A549 (cell line): ENCODE measurements around the gene COMT. TPM values are rescaled to one million over a fixed set of nuclear protein-coding genes. Genes with fewer than 3 reads are reported as not detected.

Source experiments
- ATAC-seq, 2 experiments: fragments of 200-7000 bp in 1 of 2; fragments of >200 bp in 1 of 2; cut with Nextera tagmentation in 1 of 2; cut with Tn5 transposase in 1 of 2; 3 replicates each; pipeline versions ENCODE4 v1.8.0 to v1.9.1; 2018 to 2020; ENCODE audit warnings: mild to moderate bottlenecking in 1 of 2, moderate library complexity in 1 of 2
- CTCF ChIA-PET: fragments of 300-600 bp; sonication (Branson Sonifier 250); formaldehyde crosslinking; extraction: SDS; loops from one replicate; lab custom pipeline; 2021; ENCODE audit warnings: antibody characterized with exemption, inconsistent platforms; lab: Yijun Ruan, JAX
- POLR2A ChIA-PET: fragments of 350-600 bp; formaldehyde crosslinking; extraction: SDS; loops from one replicate; lab custom pipeline; 2021; ENCODE audit warnings: antibody characterized with exemption, inconsistent platforms; lab: Yijun Ruan, JAX
- DNase-seq, 2 experiments: peaks; one replicate each; pipeline versions ENCODE4 v3.0.0 to v3.0.0-alpha.2; 2011 to 2016; ENCODE audit warnings: low read depth in 1 of 2, low spot score in 1 of 2
- FAIRE-seq: peaks from 2 replicates; lab custom pipeline; 2011; peaks lifted over from hg19 to GRCh38; lab: Jason Lieb, UNC
- H3K27ac ChIP-seq, 2 experiments: fragments of >200 bp; sonication (Bioruptor Twin); formaldehyde crosslinking; 3 replicates each; pipeline ENCODE4 v1.5.1; 2016 to 2017
- H3K4me1 ChIP-seq: fragments of >200 bp; sonication (Bioruptor Twin); formaldehyde crosslinking; 3 replicates; pipeline ENCODE4 v1.6.1; 2016
- H3K4me2 ChIP-seq: fragments of >200 bp; sonication (Bioruptor Twin); formaldehyde crosslinking; 3 replicates; pipeline ENCODE4 v1.6.1; 2016
- H3K4me3 ChIP-seq: fragments of >200 bp; sonication (Bioruptor Twin); formaldehyde crosslinking; 3 replicates; pipeline ENCODE4 v1.5.1; 2016
- H3K9me3 ChIP-seq: fragments of >200 bp; sonication (Bioruptor Twin); formaldehyde crosslinking; 3 replicates; pipeline ENCODE4 v1.6.1; 2016
- CHD4 ChIP-seq: fragments of 200-600 bp; sonication (generic); IDR thresholded peaks from 2 replicates; pipeline ENCODE4 v1.6.1; 2016; ENCODE audit warnings: antibody characterized with exemption, mild to moderate bottlenecking, borderline replicate concordance
- FOXS1 ChIP-seq: fragments of 250-450 bp; sonication (Bioruptor Pico); IDR thresholded peaks from 2 replicates; pipeline ENCODE4 v1.5.0; 2020; ENCODE audit warnings: mild to moderate bottlenecking, moderate library complexity
- HEYL ChIP-seq: fragments of 250-450 bp; sonication (Bioruptor Pico); IDR thresholded peaks from 2 replicates; pipeline ENCODE4 v1.8.0; 2021; ENCODE audit warnings: mild to moderate bottlenecking, moderate library complexity
- HOXA7 ChIP-seq: fragments of 250-450 bp; sonication (Bioruptor Pico); IDR thresholded peaks from 2 replicates; pipeline ENCODE4 v1.5.0; 2020; ENCODE audit warnings: mild to moderate bottlenecking, moderate library complexity
- HOXB13 ChIP-seq: fragments of 250-450 bp; sonication (Bioruptor Pico); IDR thresholded peaks from 2 replicates; pipeline ENCODE4 v1.5.0; 2020; ENCODE audit warnings: low read depth, mild to moderate bottlenecking, moderate library complexity
- HOXB5 ChIP-seq: fragments of 250-450 bp; sonication (Bioruptor Pico); IDR thresholded peaks from 2 replicates; pipeline ENCODE4 v1.5.0; 2020; ENCODE audit warnings: mild to moderate bottlenecking, moderate library complexity
- JUN ChIP-seq, 2 experiments: fragments of >200 bp; sonication (Bioruptor Twin); formaldehyde crosslinking; IDR thresholded peaks; 2 replicates in 1 of 2; 3 replicates in 1 of 2; pipeline ENCODE4 v1.6.1; 2016 to 2017
- JUNB ChIP-seq: fragments of >200 bp; sonication (Bioruptor Twin); formaldehyde crosslinking; IDR thresholded peaks from 2 replicates; pipeline ENCODE4 v1.6.1; 2016
- NPAS2 ChIP-seq: fragments of 250-450 bp; sonication (Bioruptor Pico); IDR thresholded peaks from 2 replicates; pipeline ENCODE4 v1.8.0; 2022; ENCODE audit warnings: mild to moderate bottlenecking, moderate library complexity, borderline replicate concordance
- NR3C1 ChIP-seq: fragments of >200 bp; sonication (Bioruptor Twin); formaldehyde crosslinking; IDR thresholded peaks from 3 replicates; pipeline ENCODE4 v1.6.1; 2017
- RAD21 ChIP-seq, 2 experiments: fragments of >200 bp in 1 of 2; sonication (Bioruptor Twin) in 1 of 2; formaldehyde crosslinking in 1 of 2; IDR thresholded peaks in 1 of 2; conservative IDR thresholded peaks in 1 of 2; 2 replicates in 1 of 2; 3 replicates in 1 of 2; pipeline ENCODE4 v1.6.1; 2012 to 2018; ENCODE audit warnings: inconsistent platforms in 1 of 2
- RARB ChIP-seq: fragments of 250-450 bp; sonication (Bioruptor Pico); IDR thresholded peaks from 2 replicates; pipeline ENCODE4 v1.8.0; 2021; ENCODE audit warnings: mild to moderate bottlenecking, moderate library complexity
- RCOR1 ChIP-seq: fragments of 150-350 bp; IDR thresholded peaks from 2 replicates; pipeline ENCODE4 v1.6.1; 2014; ENCODE audit warnings: antibody characterized with exemption, low read length, low read depth
- RFX5 ChIP-seq: fragments of 450-650 bp; IDR thresholded peaks from 2 replicates; pipeline ENCODE4 v1.7.1; 2014; ENCODE audit warnings: antibody characterized with exemption, mild to moderate bottlenecking, moderate library complexity
- SMC3 ChIP-seq: fragments of >200 bp; sonication (Bioruptor Twin); formaldehyde crosslinking; IDR thresholded peaks from 3 replicates; pipeline ENCODE4 v1.6.1; 2018; ENCODE audit warnings: inconsistent platforms
- SREBF2 ChIP-seq: fragments of 450-650 bp; IDR thresholded peaks from 2 replicates; pipeline ENCODE4 v1.6.1; 2014; ENCODE audit warnings: mild to moderate bottlenecking, moderate library complexity
- ZC3H11A ChIP-seq: fragments of 450-650 bp; IDR thresholded peaks from 2 replicates; pipeline ENCODE4 v1.6.1; 2014; ENCODE audit warnings: antibody characterized with exemption, mild to moderate bottlenecking
- ZFP36 ChIP-seq: fragments of 450-650 bp; IDR thresholded peaks from 2 replicates; pipeline ENCODE4 v1.6.1; 2014; ENCODE audit warnings: borderline replicate concordance; ENCODE audit not compliant: partially characterized antibody
- WGBS: methylation state at CpG from one replicate; pipeline ENCODE4 v1.1.6; 2017; ENCODE audit errors: missing lambda C conversion rate; 5-methylcytosine and 5-hydroxymethylcytosine counted together
- polyA plus RNA-seq, 4 experiments: library from polyadenylated mRNA; depleted of rRNA in 3 of 4; stranded (reverse); fragments of >200 nt; fragmentation: RNase III in 1 of 4; extraction: RNeasy Plus Mini Kit Qiagen cat#74134 plus additional on column Dnase treatment in 1 of 4; gene quantifications; 2 replicates in 3 of 4; 3 replicates in 1 of 4; pipeline ENCODE4 v1.2.3, GENCODE V29; 2011 to 2017
- TF ChIP-seq, protein P1 (sequence below): fragments of 250-450 bp; sonication (Bioruptor Pico); IDR thresholded peaks from 2 replicates; pipeline ENCODE4 v1.5.0; 2021; ENCODE audit warnings: mild to moderate bottlenecking, moderate library complexity, borderline replicate concordance
- TF ChIP-seq, protein P2 (sequence below): fragments of 150-350 bp; IDR thresholded peaks from 2 replicates; pipeline ENCODE4 v1.6.1; 2014; ENCODE audit warnings: low read depth, mild to moderate bottlenecking, low read length
- TF ChIP-seq, protein P3 (sequence below): IDR thresholded peaks from 2 replicates; pipeline ENCODE4 v1.6.1; 2012
- TF ChIP-seq, protein P4 (sequence below): IDR thresholded peaks from 2 replicates; pipeline ENCODE4 v1.6.1; 2012; ENCODE audit warnings: low read depth, borderline replicate concordance
- TF ChIP-seq, protein P5 (sequence below): fragments of >200 bp; sonication (Bioruptor Twin); formaldehyde crosslinking; IDR thresholded peaks from 3 replicates; pipeline ENCODE4 v1.5.1; 2016

Gene COMT
- polyA plus RNA-seq, 2 of the 4 experiments (the other 2 are of a cell fraction): 72.3 to 125 TPM

DNA sequence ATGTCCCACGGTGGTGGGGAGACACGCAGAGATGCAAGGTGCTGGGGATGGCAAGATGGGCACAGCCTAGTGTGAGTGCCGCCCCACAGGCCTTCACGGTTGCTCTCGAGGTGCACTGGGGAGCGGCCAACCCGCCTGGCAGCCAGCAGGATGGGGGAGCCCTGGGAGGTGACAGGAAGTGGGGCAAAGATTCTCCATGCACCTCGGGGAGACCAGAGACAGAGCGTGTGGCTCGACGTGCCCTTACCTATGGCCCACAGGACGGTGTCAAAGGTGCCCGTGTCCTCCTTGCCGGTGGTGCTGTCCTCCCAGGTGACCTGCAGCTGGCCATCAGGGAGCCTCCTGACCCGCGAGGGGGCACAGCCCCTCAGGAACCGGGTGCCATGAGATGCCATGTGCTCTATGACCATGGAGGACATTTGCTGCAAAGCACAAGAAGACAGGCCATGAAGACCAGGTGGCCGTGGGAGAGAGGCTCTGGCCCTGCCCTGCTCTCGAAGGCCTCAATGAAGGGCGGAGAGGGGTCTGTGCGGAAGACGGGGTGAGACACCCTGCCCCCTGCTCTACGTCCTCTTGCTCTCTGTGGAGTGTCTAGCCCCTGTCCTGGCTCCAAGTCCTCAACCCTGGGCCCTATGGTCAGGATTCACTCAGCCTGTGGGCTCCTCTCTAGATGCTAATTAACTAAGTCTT lies 46.3 kb upstream of the COMT start:
- Histone ChIP-seq H3K4me2 (no peak overlapping the region), H3K4me1 (peaks cover 14% of the 10 kb centered on the region), H3K4me3 (no peak overlapping the region), H3K27ac (no peak overlapping the region), H3K9me3 (no peaks in the 10 kb centered on the region)
- no peak for TF ChIP-seq SMC3
- no peak for TF ChIP-seq SREBF2
- TF ChIP-seq HOXA7: no peak
- TF ChIP-seq NPAS2 (CRISPR knock-in tag): no peak
- TF ChIP-seq HEYL (CRISPR knock-in tag): no peak
- TF ChIP-seq NR3C1: no peak
- TF ChIP-seq, protein P1, sequence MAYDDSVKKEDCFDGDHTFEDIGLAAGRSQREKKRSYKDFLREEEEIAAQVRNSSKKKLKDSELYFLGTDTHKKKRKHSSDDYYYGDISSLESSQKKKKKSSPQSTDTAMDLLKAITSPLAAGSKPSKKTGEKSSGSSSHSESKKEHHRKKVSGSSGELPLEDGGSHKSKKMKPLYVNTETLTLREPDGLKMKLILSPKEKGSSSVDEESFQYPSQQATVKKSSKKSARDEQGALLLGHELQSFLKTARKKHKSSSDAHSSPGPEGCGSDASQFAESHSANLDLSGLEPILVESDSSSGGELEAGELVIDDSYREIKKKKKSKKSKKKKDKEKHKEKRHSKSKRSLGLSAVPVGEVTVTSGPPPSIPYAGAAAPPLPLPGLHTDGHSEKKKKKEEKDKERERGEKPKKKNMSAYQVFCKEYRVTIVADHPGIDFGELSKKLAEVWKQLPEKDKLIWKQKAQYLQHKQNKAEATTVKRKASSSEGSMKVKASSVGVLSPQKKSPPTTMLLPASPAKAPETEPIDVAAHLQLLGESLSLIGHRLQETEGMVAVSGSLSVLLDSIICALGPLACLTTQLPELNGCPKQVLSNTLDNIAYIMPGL (CRISPR knock-in tag): no peak
- no peak for TF ChIP-seq JUNB
- TF ChIP-seq RCOR1: no peak
- TF ChIP-seq HOXB13 (CRISPR knock-in tag): no peak
- no peak for TF ChIP-seq CHD4
- TF ChIP-seq JUN (IDR thresholded peaks at IDR 0.05): no peak
- no peak for TF ChIP-seq ZFP36
- ChIA-PET CTCF (interaction anchor here (1.2 kb wide), 1 partner anchor 15 kb away, joined by 3 read pairs; no protein-coding TSS in a partner anchor), POLR2A (no interaction called here)
- no peak for DNase-seq
- WGBS: 92% methylated on average over 15 of the region's 23 CpGs
- FAIRE-seq: no peak
- no peak for ATAC-seq

DNA sequence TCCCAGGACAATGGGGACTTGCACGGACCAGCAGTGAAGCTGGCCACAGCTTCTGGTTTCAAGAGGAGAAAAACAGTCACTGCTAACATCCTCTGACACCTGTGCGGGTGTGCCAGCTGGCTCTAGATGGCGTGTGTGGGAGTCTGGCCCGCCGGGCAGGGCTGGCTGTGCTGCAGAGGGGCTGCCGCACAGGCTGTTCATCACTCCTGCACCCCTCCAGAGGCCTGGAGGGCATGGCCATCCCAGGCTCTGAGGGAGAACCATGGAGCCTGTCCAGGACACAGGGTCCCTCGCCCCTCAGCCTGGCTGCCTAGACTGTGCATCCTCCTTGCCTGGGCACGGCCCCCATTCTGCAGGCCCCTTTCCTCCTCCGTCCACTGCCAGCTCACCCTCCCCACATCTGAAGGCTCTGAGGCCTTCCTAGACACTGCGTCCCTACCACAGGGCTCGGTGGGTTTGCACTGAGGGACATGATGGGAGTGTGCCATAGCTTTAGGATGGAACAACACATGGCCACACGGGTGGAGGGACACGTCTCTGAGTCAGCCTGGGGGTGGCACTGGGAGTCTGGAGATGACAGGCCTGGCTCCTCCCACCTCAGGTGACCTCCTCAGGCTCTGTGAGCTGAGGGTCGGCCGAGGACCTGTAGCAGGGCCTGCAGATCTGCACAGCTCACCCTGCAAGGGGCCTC lies 44.8 kb upstream of the COMT start:
- ChIA-PET POLR2A (no interaction called here), CTCF (interaction anchor here (0.7 to 4.1 kb wide), 6 partner anchors 9 to 233 kb away, joined by 3 to 18 read pairs (median 4); no protein-coding TSS in a partner anchor)
- ATAC-seq (peak in 1 of 2 experiments; percentile 31; a peak in 3 of 6 replicates), FAIRE-seq (no peak), DNase-seq (no peak)
- Histone ChIP-seq H3K27ac (no peak overlapping the region), H3K4me1 (peaks cover 3% of the 10 kb centered on the region; the same call in 2 of the 3 replicates), H3K4me3 (no peak overlapping the region), H3K9me3 (no peaks in the 10 kb centered on the region), H3K4me2 (no peak overlapping the region)
- 87% methylated on average over 5 of the region's 15 CpGs for WGBS
- TF ChIP-seq RARB (no peak), HEYL (CRISPR knock-in tag) (no peak), NR3C1 (no peak), ZC3H11A (no peak), SMC3 (no peak)
- TF ChIP-seq, protein P2, sequence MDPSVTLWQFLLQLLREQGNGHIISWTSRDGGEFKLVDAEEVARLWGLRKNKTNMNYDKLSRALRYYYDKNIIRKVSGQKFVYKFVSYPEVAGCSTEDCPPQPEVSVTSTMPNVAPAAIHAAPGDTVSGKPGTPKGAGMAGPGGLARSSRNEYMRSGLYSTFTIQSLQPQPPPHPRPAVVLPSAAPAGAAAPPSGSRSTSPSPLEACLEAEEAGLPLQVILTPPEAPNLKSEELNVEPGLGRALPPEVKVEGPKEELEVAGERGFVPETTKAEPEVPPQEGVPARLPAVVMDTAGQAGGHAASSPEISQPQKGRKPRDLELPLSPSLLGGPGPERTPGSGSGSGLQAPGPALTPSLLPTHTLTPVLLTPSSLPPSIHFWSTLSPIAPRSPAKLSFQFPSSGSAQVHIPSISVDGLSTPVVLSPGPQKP: no peak
- TF ChIP-seq, protein P3, sequence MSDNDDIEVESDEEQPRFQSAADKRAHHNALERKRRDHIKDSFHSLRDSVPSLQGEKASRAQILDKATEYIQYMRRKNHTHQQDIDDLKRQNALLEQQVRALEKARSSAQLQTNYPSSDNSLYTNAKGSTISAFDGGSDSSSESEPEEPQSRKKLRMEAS: no peak

DNA sequence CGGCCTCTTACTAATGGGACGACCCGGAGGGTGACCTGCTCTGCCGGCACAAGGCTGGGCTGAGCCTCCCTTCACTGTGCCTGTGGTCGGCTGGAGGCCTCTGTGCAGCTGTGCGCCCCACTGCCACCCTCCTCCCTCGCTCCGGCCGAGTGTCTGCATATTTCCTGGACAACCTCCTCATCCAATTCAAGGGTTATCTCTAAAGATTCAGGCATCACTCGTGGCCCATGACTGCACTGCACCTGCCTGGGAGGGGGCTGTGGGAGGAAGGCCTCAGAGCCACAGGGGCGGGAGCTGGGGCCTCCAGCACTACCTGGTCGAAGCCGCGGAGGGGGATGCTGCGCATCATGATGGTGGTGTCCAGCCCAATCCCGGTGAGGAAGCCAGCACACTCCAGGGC lies 43.8 kb upstream of the COMT start:
- 90% methylated on average over 6 of the region's 16 CpGs for WGBS
- ATAC-seq: no peak
- H3K4me1 ChIP-seq: no peaks in the 10 kb centered on the region
- no peak overlapping the region for H3K4me3 ChIP-seq
- no peaks in the 10 kb centered on the region for H3K9me3 ChIP-seq
- CTCF ChIA-PET: interaction anchor here (1.8 to 4.1 kb wide), 2 partner anchors 13 to 168 kb away, joined by 9 to 18 read pairs; no protein-coding TSS in a partner anchor
- DNase-seq: no peak
- H3K4me2 ChIP-seq: no peak overlapping the region
- no peak for FAIRE-seq
- POLR2A ChIA-PET: no interaction called here
- no peak overlapping the region for H3K27ac ChIP-seq
- TF ChIP-seq HOXB5 (CRISPR knock-in tag) (no peak), JUNB (no peak), RAD21 (conservative IDR thresholded peaks at IDR 0.05 in 1 of 2, IDR thresholded peaks at IDR 0.05 in 1 of 2) (no peak), RFX5 (no peak), FOXS1 (CRISPR knock-in tag) (no peak)
- TF ChIP-seq, protein P4, sequence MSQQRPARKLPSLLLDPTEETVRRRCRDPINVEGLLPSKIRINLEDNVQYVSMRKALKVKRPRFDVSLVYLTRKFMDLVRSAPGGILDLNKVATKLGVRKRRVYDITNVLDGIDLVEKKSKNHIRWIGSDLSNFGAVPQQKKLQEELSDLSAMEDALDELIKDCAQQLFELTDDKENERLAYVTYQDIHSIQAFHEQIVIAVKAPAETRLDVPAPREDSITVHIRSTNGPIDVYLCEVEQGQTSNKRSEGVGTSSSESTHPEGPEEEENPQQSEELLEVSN: no peak
- TF ChIP-seq, protein P5, sequence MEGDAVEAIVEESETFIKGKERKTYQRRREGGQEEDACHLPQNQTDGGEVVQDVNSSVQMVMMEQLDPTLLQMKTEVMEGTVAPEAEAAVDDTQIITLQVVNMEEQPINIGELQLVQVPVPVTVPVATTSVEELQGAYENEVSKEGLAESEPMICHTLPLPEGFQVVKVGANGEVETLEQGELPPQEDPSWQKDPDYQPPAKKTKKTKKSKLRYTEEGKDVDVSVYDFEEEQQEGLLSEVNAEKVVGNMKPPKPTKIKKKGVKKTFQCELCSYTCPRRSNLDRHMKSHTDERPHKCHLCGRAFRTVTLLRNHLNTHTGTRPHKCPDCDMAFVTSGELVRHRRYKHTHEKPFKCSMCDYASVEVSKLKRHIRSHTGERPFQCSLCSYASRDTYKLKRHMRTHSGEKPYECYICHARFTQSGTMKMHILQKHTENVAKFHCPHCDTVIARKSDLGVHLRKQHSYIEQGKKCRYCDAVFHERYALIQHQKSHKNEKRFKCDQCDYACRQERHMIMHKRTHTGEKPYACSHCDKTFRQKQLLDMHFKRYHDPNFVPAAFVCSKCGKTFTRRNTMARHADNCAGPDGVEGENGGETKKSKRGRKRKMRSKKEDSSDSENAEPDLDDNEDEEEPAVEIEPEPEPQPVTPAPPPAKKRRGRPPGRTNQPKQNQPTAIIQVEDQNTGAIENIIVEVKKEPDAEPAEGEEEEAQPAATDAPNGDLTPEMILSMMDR: no peak
